HEK293T (cell line): ENCODE results near the gene GLYATL1B.
"Not testable (repeated sequence)": the region's sequence is repeated elsewhere in the genome, so short reads cannot be mapped to it uniquely, and the experiment has no call there.

Experiments used
- FOXA1 ChIP-seq: fragments of 450-650 bp; IDR thresholded peaks from 2 replicates; pipeline ENCODE4 v1.6.1; 2016; ENCODE audit warnings: mild to moderate bottlenecking
- ZNF384 ChIP-seq: fragments of 450-650 bp; IDR thresholded peaks from 2 replicates; pipeline ENCODE4 v1.6.1; 2016

DNA sequence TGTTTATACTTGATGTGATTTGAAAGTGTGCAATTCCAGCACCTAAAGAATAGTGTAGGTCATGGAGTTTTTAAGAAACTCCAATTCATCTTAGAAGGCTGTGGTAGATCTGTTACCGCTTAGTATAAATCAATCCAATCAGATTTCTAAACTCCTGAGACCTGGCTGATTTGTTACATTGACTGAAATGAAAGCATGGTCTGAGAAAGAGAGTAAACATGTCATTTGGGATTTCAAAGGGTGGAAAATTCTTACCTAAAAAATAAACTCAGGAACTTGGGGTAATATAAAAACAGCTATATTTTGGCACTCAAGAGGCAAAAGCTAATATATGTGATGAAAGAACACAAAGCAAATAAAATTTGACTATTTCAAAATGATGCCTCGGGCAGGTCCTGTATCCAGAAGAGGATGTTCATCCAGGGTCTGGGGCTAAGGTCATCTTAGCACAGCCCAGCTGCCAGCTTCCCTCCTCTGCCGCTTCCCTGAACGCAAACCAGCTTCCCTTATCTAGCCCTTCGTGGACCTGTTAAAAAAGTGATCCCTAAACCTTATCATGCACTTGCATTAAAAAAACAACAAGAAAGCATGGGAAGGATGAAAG is 10.0 kb downstream of the GLYATL1B start:
- not testable (repeated sequence) for TF ChIP-seq ZNF384, FOXA1
